ENCODE measurements around the gene CPAMD8. TPM values are rescaled to one million over a fixed set of nuclear protein-coding genes. Genes with fewer than 3 reads are reported as not detected.

CPAMD8 gene
- total and polyA plus RNA-seq, 2 donors (not counting 1 experiment from before 2014, with no cell fraction given) = 1.1 to 2.7 TPM

- no peak overlapping the region for H3K4me2 ChIP-seq (replicated peaks; ENCODE audit: low read depth, low read length, poor library complexity, severe bottlenecking)
- no peaks in the 10 kb centered on the region for H3K27me3 Mint-ChIP-seq
- no peak overlapping the region for H2AFZ ChIP-seq (ENCODE audit: insufficient read depth, low read depth, low read length, poor library complexity, severe bottlenecking)
- H4K20me1 ChIP-seq (ENCODE audit: control insufficient read depth, insufficient read depth, low read length, poor library complexity, severe bottlenecking) = no peaks in the 10 kb centered on the region
- no peaks in the 10 kb centered on the region for H3K9me3 Mint-ChIP-seq (ENCODE audit: insufficient read depth)
- H3K27ac Mint-ChIP-seq = no peak overlapping the region
- CTCF ChIA-PET = no interaction called here
- POLR2A ChIA-PET = no interaction called here
- no peaks in the 10 kb centered on the region for H3K27me3 ChIP-seq (replicated peaks in 1 of 4; ENCODE audit: control extremely low read depth in 1 of 4, control insufficient read depth in 3 of 4, insufficient read depth in 4 of 4, low read length in 3 of 4)
- TF ChIP-seq CTCF (IDR thresholded peaks at IDR 0.05) (no peak), EZH2 (IDR thresholded peaks at IDR 0.05; ENCODE audit: borderline replicate concordance, insufficient read depth, low read depth, low read length, poor library complexity, severe bottlenecking) (no peak)
- H3K4me1 Mint-ChIP-seq = no peaks in the 10 kb centered on the region
- no peak overlapping the region for H3K4me3 Mint-ChIP-seq
- DNase-seq (no peak), ATAC-seq (ENCODE audit: low read depth) (no peak)
- no peaks in the 10 kb centered on the region for H3K9me3 ChIP-seq (ENCODE audit: control extremely low read depth in 1 of 3, control insufficient read depth in 2 of 3, insufficient read depth in 1 of 3, low read length in 2 of 3)
- peaks cover 5% of the 10 kb centered on the region for H3K79me2 ChIP-seq (ENCODE audit: control insufficient read depth, insufficient read depth, low read length)
- whole genome bisulfite sequencing (ENCODE audit: insufficient coverage) = 93% methylated on average over 31 of the region's 33 CpGs
- H3K9ac ChIP-seq (ENCODE audit: low read length) = no peak overlapping the region
- H3K27ac ChIP-seq (ENCODE audit: low read length in 2 of 2) = no peak overlapping the region
- intact Hi-C loops (cut with micrococcal nuclease) = no loop called here
- no peaks in the 10 kb centered on the region for H3K4me1 ChIP-seq (ENCODE audit: control insufficient read depth in 2 of 2, insufficient read depth in 2 of 2, low read length in 2 of 2)
- H3K4me3 ChIP-seq (ENCODE audit: control extremely low read depth in 1 of 5, extremely low read depth in 1 of 5, insufficient read depth in 1 of 5, low read depth in 2 of 5, low read length in 4 of 5) = no peak overlapping the region
- peaks cover 0 to 83% of the 10 kb centered on the region in 2 experiments for H3K36me3 ChIP-seq (replicated peaks in 1 of 2; ENCODE audit: control extremely low read depth in 1 of 2, control insufficient read depth in 1 of 2, extremely low read depth in 1 of 2, insufficient read depth in 2 of 2, low read length in 1 of 2)
Observed at GRCh38 chr19:16851031-16851712, 175.4 kb downstream of the CPAMD8 start.

- no peak overlapping the region for H3K4me3 Mint-ChIP-seq
- H3K4me1 Mint-ChIP-seq = no peaks in the 10 kb centered on the region
- no peak overlapping the region for H3K4me3 ChIP-seq (ENCODE audit: control extremely low read depth in 1 of 5, extremely low read depth in 1 of 5, insufficient read depth in 1 of 5, low read depth in 2 of 5, low read length in 4 of 5)
- H3K9me3 ChIP-seq (ENCODE audit: control extremely low read depth in 1 of 3, control insufficient read depth in 2 of 3, insufficient read depth in 1 of 3, low read length in 2 of 3) = no peaks in the 10 kb centered on the region
- H3K79me2 ChIP-seq (ENCODE audit: control insufficient read depth, insufficient read depth, low read length) = peaks cover 5% of the 10 kb centered on the region
- WGBS (ENCODE audit: insufficient coverage) = no CpG with 5 or more reads among the region's 4 CpGs
- H3K9me3 Mint-ChIP-seq (ENCODE audit: insufficient read depth) = no peaks in the 10 kb centered on the region
- H3K4me1 ChIP-seq (ENCODE audit: control insufficient read depth in 2 of 2, insufficient read depth in 2 of 2, low read length in 2 of 2) = no peaks in the 10 kb centered on the region
- ChIA-PET POLR2A (no interaction called here), CTCF (interaction anchor here (0.9 kb wide), 1 partner anchor 14 kb away, joined by 3 read pairs; no protein-coding TSS in a partner anchor)
- H3K27me3 Mint-ChIP-seq = no peaks in the 10 kb centered on the region
- ATAC-seq (ENCODE audit: low read depth) = no peak
- DNase-seq = no peak
- no peak for TF ChIP-seq CTCF (IDR thresholded peaks at IDR 0.05)
- TF ChIP-seq EZH2 (IDR thresholded peaks at IDR 0.05; ENCODE audit: borderline replicate concordance, insufficient read depth, low read depth, low read length, poor library complexity, severe bottlenecking) = no peak
- H4K20me1 ChIP-seq (ENCODE audit: control insufficient read depth, insufficient read depth, low read length, poor library complexity, severe bottlenecking) = no peaks in the 10 kb centered on the region
- intact Hi-C loops (cut with micrococcal nuclease) = no loop called here
- H3K36me3 ChIP-seq (replicated peaks in 1 of 2; ENCODE audit: control extremely low read depth in 1 of 2, control insufficient read depth in 1 of 2, extremely low read depth in 1 of 2, insufficient read depth in 2 of 2, low read length in 1 of 2) = peaks cover 0 to 86% of the 10 kb centered on the region in 2 experiments
- H3K27ac Mint-ChIP-seq = no peak overlapping the region
- no peak overlapping the region for H3K4me2 ChIP-seq (replicated peaks; ENCODE audit: low read depth, low read length, poor library complexity, severe bottlenecking)
- no peak overlapping the region for H3K27ac ChIP-seq (ENCODE audit: low read length in 2 of 2)
- H3K27me3 ChIP-seq (replicated peaks in 1 of 4; ENCODE audit: control extremely low read depth in 1 of 4, control insufficient read depth in 3 of 4, insufficient read depth in 4 of 4, low read length in 3 of 4) = no peaks in the 10 kb centered on the region
- H2AFZ ChIP-seq (ENCODE audit: insufficient read depth, low read depth, low read length, poor library complexity, severe bottlenecking) = no peak overlapping the region
- no peak overlapping the region for H3K9ac ChIP-seq (ENCODE audit: low read length)
Observed at GRCh38 chr19:16850133-16850532, 176.5 kb downstream of the CPAMD8 start.
